Muscle of leg (tissue), 11 donors: Measurements from ENCODE around the gene LRMDA. TPM values are rescaled to one million over a fixed set of nuclear protein-coding genes. Genes with fewer than 3 reads are reported as not detected.

ENCODE experiments used
- DNase-seq: peaks from one replicate; pipeline ENCODE4 v3.0.0; 2013
- H3K27ac ChIP-seq: one replicate; pipeline ENCODE4 v1.5.1; 2013; ENCODE audit warnings: mild to moderate bottlenecking, low read length, control low read depth
- H3K27me3 ChIP-seq: one replicate; pipeline ENCODE4 v1.6.1; 2013; ENCODE audit warnings: low read length; ENCODE audit not compliant: control insufficient read depth, insufficient read depth
- H3K36me3 ChIP-seq: one replicate; pipeline ENCODE4 v1.6.1; 2013; ENCODE audit warnings: low read length; ENCODE audit not compliant: control insufficient read depth, insufficient read depth
- H3K4me1 ChIP-seq: one replicate; pipeline ENCODE4 v1.6.1; 2013; ENCODE audit warnings: low read length; ENCODE audit not compliant: control insufficient read depth, insufficient read depth
- H3K4me3 ChIP-seq: one replicate; pipeline ENCODE4 v1.5.1; 2013; ENCODE audit warnings: low read length, control low read depth
- H3K9me3 ChIP-seq: replicated peaks from 2 replicates; pipeline ENCODE4 v1.6.1; 2013; ENCODE audit warnings: low read depth, low read length; ENCODE audit not compliant: control insufficient read depth
- WGBS: methylation state at CpG from one replicate; pipeline ENCODE4 v1.1.5; 2013; ENCODE audit warnings: missing lambda C conversion rate; ENCODE audit not compliant: insufficient coverage; 5-methylcytosine and 5-hydroxymethylcytosine counted together
- polyA plus RNA-seq, 8 donors: library from polyadenylated mRNA; unstranded; fragments of 120-200 nt; gene quantifications; one replicate each; pipeline versions ENCODE4 v1.2.1 to v1.2.3, GENCODE V29; 2013; ENCODE audit warnings: inconsistent platforms in 1 of 8, low replicate concordance in 1 of 8; ENCODE audit not compliant: insufficient read length in 8 of 8, insufficient read depth in 1 of 8
- total RNA-seq: library from RNA; stranded (reverse); fragments of 120-200 nt; gene quantifications from one replicate; pipeline ENCODE4 v1.2.4, GENCODE V29; 2013

The LRMDA gene
- total and polyA plus RNA-seq, 9 donors = 4.8 to 7.9 (median 5.7) TPM

GRCh38 chr10:75851580-75852345, 420.3 kb downstream of the LRMDA start:
- Histone ChIP-seq H3K4me1 (no peaks in the 10 kb centered on the region), H3K4me3 (no peak overlapping the region), H3K27ac (no peak overlapping the region), H3K27me3 (no peaks in the 10 kb centered on the region), H3K36me3 (no peaks in the 10 kb centered on the region), H3K9me3 (no peaks in the 10 kb centered on the region)
- WGBS = 75% methylated on average over 5 of the region's 5 CpGs
- DNase-seq = no peak

- no CpG with 5 or more reads among the region's 3 CpGs for WGBS
Measured at GRCh38 chr10:75852851-75853484, 421.5 kb downstream of the LRMDA start.

GRCh38 chr10:75857269-75857846, 425.9 kb downstream of the LRMDA start:
- Histone ChIP-seq H3K4me3 (no peak overlapping the region), H3K9me3 (no peaks in the 10 kb centered on the region), H3K27me3 (no peaks in the 10 kb centered on the region), H3K27ac (no peak overlapping the region), H3K4me1 (no peaks in the 10 kb centered on the region), H3K36me3 (no peaks in the 10 kb centered on the region)
- no peak for DNase-seq
- no CpG with 5 or more reads among the region's 5 CpGs for WGBS

More at GRCh38 chr10:75852851-75853484, 421.5 kb downstream of the LRMDA start:
- Histone ChIP-seq H3K27me3 (no peaks in the 10 kb centered on the region), H3K4me1 (no peaks in the 10 kb centered on the region), H3K27ac (no peak overlapping the region), H3K36me3 (no peaks in the 10 kb centered on the region), H3K9me3 (no peaks in the 10 kb centered on the region), H3K4me3 (no peak overlapping the region)
- DNase-seq = no peak

GRCh38 chr10:75857896-75858295, 426.5 kb downstream of the LRMDA start:
- Histone ChIP-seq H3K27ac (no peak overlapping the region), H3K36me3 (no peaks in the 10 kb centered on the region), H3K4me1 (no peaks in the 10 kb centered on the region), H3K27me3 (no peaks in the 10 kb centered on the region), H3K9me3 (no peaks in the 10 kb centered on the region), H3K4me3 (no peak overlapping the region)
- 80% methylated on average over 1 of the region's 4 CpGs for WGBS
- no peak for DNase-seq

- Histone ChIP-seq H3K4me3 (no peak overlapping the region), H3K27ac (no peak overlapping the region), H3K27me3 (no peaks in the 10 kb centered on the region), H3K36me3 (no peaks in the 10 kb centered on the region), H3K9me3 (no peaks in the 10 kb centered on the region), H3K4me1 (no peaks in the 10 kb centered on the region)
- DNase-seq = no peak
- no CpG with 5 or more reads among the region's 1 CpG for WGBS
Measured at GRCh38 chr10:75858339-75858738, 426.9 kb downstream of the LRMDA start.

GRCh38 chr10:75859141-75859540, 427.7 kb downstream of the LRMDA start:
- Histone ChIP-seq H3K36me3 (no peaks in the 10 kb centered on the region), H3K9me3 (no peaks in the 10 kb centered on the region), H3K4me1 (no peaks in the 10 kb centered on the region), H3K27me3 (no peaks in the 10 kb centered on the region), H3K27ac (no peak overlapping the region), H3K4me3 (no peak overlapping the region)
- WGBS = no CpG with 5 or more reads among the region's 1 CpG
- no peak for DNase-seq

GRCh38 chr10:75860009-75860408, 428.6 kb downstream of the LRMDA start:
- no peak for DNase-seq
- H3K36me3 ChIP-seq = no peaks in the 10 kb centered on the region

GRCh38 chr10:75861582-75861981, 430.2 kb downstream of the LRMDA start:
- no peak overlapping the region for H3K4me3 ChIP-seq
- H3K27ac ChIP-seq = no peak overlapping the region
- no peaks in the 10 kb centered on the region for H3K36me3 ChIP-seq
- H3K9me3 ChIP-seq = no peaks in the 10 kb centered on the region
- no peaks in the 10 kb centered on the region for H3K27me3 ChIP-seq
- no peaks in the 10 kb centered on the region for H3K4me1 ChIP-seq
- DNase-seq = no peak

More at GRCh38 chr10:75860009-75860408, 428.6 kb downstream of the LRMDA start:
- Histone ChIP-seq H3K4me1 (no peaks in the 10 kb centered on the region), H3K9me3 (no peaks in the 10 kb centered on the region), H3K27me3 (no peaks in the 10 kb centered on the region), H3K27ac (no peak overlapping the region), H3K4me3 (no peak overlapping the region)
- 100% methylated on average over 3 of the region's 6 CpGs for WGBS

- Histone ChIP-seq H3K36me3 (no peaks in the 10 kb centered on the region), H3K9me3 (no peaks in the 10 kb centered on the region), H3K27ac (no peak overlapping the region), H3K27me3 (no peaks in the 10 kb centered on the region), H3K4me3 (no peak overlapping the region), H3K4me1 (no peaks in the 10 kb centered on the region)
- WGBS = no CpG with 5 or more reads among the region's 4 CpGs
- no peak for DNase-seq
Measured at GRCh38 chr10:75862935-75863334, 431.5 kb downstream of the LRMDA start.

- no peaks in the 10 kb centered on the region for H3K9me3 ChIP-seq
- H3K27me3 ChIP-seq = no peaks in the 10 kb centered on the region
- H3K36me3 ChIP-seq = no peaks in the 10 kb centered on the region
- DNase-seq = no peak
- H3K4me3 ChIP-seq = no peak overlapping the region
- no peak overlapping the region for H3K27ac ChIP-seq
- H3K4me1 ChIP-seq = no peaks in the 10 kb centered on the region
Measured at GRCh38 chr10:75864717-75865116, 433.3 kb downstream of the LRMDA start.
